Pons (tissue), 1 donor: ENCODE measurements around the gene DOK7.

Source experiments
- DNase-seq: peaks from one replicate; pipeline ENCODE4 v3.0.0-alpha.2; 2016; ENCODE audit warnings: low spot score

Gene DOK7

DNA sequence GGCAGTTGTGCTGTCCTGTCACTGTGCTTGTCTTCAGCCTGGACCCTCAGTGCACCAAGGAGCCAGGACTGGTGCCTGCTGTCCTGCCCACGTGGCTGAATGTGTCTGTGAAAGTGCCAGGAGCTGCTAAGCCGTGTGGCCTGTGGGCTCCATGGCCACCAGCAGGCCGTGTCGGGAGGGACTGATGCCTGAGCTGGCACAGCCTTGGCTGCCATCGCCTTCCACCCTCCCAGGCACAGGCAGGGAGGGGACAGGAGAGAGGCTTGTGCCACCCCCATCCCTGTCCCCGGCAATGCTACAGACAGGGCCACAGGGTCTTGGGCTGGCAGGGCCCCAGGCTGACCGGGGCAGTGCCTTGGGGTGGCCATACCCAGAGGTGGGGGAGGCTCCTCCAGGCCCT lies 24.8 kb downstream of the DOK7 start:
- DNase-seq, result no peak

DNA sequence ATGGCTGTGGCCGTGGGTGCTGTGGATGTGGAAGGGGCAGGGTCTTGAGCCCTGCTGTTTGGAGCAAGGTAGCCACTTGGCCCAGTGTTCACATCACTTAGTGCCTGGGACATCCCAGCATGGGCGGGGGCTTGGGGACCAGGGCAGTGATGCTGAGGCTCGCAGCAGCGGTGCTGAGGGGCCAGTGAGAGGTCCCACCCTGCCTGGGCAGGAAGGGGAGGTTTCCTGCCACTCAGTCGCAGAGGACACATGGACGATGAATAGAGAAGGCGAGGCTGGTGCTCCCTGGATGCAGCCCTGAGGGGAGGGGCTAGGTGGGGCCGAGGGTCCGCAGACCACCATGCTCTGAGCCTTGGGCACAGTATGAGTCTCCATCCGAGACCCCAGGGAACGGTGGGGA lies 25.7 kb downstream of the DOK7 start:
- DNase-seq, result no peak

DNA sequence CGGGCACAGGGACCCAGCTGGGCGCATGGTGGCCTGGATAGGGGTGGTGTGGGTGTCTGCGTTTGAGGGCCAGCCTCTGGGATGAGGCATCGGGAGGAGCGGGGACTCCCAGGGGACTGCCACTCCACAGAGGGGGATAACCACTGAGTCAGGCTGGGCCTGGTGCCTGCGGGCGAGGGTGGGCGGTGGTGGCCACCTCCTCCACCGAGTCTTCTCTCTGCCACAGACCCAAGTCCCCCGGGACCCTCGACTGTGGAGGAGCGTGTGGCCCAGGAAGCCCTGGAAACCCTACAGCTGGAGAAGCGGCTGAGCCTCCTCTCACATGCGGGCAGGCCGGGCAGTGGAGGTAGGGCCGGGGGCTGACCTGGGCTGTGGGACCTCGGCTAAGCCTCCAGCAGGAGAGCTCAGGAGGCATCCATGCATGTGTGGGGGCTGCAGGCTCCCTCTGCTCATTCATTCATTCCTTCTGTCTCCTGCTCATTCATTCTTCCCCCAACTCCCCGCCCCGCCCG lies 26.4 kb downstream of the DOK7 start:
- DNase-seq, result no peak

DNA sequence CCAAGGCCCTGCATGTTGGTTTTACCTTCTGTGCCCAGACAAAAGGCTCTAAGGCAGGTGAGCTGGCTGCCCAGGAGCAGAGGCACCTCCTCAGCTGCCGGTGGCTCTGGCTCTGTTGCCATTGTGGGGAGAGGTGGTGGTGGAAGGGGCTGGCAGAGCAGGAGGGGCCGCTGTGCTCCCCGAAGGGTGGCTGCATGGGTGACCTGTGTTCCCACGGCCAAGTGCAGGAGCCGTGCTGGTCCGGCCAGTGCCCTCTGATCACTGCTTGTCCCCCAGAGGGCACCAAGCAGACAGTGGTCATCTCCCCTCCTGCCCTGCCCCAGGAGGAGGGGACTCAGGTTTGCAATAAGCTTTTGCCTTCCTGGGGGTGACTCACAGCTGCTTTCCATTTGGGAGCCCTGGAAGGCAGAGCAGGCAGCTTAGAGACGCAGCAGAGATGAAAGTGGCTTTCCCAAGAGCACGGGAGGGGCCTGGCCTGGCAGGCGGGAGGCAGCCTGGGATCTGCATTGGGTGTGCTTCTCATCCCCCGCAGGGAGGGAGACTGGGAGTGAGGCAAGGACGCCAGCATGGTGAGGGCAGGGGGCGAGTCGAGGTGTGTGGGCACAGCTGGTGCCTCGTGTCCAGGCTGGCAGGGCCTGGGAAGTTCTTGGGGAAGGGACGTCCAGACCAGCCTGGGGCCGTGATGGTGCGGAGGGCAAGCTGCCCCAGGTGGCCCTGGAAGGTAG lies 28.7 kb downstream of the DOK7 start:
- no peak for DNase-seq

DNA sequence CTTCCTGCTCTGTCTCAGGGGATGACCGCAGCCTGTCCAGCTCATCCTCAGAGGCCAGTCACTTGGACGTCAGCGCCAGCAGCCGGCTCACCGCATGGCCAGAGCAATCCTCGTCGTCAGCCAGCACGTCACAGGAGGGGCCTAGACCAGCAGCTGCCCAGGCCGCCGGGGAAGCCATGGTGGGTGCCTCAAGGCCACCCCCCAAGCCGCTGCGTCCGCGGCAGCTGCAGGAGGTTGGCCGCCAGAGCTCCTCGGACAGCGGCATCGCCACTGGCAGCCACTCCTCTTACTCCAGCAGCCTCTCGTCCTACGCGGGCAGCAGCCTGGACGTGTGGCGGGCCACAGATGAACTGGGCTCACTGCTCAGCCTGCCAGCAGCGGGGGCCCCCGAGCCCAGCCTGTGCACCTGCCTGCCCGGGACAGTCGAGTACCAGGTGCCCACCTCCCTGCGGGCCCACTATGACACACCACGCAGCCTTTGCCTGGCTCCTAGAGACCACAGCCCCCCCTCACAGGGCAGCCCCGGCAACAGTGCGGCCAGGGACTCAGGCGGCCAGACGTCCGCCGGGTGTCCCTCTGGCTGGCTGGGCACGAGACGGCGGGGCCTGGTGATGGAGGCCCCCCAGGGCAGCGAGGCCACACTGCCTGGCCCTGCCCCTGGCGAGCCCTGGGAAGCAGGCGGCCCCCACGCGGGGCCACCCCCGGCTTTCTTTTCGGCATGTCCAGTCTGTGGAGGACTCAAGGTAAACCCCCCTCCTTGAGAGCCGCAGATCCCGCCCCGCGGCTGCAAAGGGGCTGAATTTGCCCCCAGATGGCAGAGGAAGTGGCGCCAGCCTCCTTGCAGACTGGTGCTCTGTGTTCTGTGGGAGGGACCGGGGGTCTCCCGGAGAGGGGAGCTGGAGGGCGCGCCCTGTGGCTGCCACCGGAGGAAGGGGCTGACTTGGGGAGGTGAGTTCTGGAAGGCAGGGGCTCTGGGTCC lies 29.9 kb downstream of the DOK7 start:
- DNase-seq, result no peak

DNA sequence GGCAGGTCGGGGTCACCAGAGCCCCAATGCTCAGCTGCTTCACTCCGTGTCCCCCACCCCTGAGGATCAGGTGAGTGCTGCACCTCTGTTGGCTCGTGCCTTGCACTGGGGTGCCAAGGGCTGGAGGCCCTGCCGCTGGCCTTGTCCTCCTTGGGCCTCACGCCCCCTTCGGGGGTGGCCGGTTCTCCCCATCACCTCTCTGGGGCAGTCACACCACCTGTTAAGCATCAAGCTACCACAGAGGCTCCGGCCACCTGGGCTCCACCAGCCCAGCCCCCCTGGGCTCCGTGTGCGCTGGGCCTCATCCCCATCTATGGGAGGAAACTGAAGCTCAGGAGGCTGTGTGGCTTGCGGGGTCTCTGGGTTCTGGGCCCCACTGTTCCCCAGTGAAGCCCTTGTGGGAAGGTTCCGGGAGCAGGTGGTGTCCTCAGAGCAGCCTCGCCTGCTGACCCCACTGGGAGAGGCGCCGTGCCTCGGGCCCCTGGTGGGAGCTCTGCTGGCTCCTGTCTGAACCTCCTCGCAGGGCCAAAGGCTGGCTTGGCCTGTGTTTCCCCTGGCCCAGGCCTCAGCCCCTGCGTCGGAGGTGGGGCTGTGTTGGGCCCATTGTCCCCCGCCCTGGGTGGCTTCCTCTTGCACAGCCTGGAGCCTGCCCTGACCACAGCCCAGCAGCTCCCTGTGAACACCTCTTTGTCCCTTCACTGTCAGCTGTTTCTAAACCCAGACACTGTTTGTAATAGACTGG lies 30.8 kb downstream of the DOK7 start:
- no peak for DNase-seq

DNA sequence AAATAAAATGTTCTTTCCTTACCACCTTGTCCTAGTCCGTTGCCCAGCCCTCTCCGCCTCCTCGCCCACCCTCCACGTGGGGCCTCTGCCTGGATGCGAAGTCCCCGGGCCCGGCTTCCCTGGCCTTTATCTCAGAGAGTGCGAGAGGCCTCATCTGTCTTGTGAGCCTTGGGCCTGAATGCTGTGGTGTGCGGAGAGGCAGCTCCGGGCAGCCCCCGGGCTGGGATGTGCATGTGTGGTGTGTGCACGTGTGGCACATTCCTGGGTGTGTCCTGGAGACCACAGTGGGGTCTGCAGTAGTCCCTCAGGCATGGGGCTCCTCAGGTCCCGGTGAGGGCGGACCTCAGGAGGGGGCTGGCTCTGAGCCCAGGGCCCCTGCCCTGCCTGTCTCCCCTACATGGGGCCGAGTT lies 31.4 kb downstream of the DOK7 start:
- no peak for DNase-seq

DNA sequence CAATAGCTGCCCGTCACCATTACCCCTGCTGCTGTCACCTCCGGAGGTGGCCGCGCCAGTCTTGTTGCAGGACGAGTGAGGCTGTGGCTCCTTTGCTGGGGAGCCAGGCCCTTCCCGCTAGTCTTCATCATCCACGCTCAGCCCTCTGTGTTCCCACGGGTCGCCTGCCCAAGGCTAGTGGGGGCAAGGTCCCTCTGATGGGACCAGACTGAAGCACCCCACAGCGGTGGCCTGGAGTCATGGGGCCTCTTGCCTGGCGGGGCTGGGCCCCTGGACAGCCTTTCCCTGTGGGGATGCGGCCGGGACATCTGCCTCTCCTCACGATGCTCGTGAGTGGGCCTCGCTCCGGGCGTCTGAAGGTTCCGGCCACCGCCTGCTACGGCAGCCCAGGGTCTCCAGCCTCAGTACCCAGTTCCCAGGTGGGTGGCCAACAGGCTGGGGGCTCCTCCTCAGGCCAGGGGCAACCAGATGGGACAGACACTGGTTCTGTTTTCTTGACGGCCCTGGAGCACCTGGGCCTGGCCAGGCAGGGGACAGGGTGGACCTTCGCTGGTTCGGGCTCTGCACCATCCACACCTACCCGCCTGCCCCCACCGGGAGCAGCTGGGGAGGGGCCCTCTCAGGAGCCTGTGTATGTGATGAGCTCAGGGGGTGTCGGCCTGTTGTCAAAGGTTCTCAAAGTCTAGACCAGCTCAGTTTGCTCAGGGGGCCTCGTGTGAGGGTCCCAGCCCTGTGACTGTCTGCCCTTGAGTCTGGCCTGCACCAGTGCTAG lies 32.3 kb downstream of the DOK7 start:
- no peak for DNase-seq

DNA sequence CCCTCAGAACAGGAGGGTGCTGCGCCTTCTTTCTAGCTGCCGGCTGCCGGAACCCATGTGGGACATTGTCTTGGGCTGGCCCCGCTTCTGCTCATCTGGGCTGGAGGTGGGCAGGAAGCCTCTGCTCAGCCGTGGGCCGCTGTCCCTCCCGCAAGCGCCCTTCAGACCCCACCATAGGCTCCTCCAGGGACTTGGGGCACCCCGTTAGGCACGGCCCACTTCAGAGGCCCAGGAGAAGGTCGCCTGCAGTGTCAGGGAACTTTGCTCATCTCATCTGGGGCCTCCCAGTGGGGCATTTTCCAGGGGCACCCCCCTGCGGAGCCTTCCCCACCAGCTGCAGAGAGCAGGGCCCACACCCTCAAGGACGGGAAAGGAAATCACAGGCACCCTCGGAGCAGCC lies 32.9 kb downstream of the DOK7 start:
- no peak for DNase-seq

DNA sequence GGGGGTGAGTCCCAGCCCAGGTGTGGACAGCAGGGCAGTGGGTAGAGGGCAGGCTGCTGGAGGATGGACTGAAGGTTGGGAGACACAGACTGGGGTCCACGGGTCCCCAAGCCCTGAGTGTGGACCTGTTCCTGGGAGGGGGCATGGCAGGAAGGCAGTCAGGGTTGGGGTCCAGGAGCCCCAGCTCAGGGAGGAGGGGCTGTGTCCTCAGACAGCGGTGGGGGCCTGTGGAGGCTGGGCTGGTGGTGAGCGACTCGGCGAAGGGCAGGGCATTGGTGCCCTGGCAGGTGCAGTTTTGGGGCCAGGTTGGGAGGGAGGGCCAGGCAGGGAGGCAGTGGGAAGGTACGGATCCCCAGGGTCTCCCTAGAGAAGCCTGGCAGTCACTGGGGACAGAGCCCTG lies 34.0 kb downstream of the DOK7 start:
- no peak for DNase-seq

DNA sequence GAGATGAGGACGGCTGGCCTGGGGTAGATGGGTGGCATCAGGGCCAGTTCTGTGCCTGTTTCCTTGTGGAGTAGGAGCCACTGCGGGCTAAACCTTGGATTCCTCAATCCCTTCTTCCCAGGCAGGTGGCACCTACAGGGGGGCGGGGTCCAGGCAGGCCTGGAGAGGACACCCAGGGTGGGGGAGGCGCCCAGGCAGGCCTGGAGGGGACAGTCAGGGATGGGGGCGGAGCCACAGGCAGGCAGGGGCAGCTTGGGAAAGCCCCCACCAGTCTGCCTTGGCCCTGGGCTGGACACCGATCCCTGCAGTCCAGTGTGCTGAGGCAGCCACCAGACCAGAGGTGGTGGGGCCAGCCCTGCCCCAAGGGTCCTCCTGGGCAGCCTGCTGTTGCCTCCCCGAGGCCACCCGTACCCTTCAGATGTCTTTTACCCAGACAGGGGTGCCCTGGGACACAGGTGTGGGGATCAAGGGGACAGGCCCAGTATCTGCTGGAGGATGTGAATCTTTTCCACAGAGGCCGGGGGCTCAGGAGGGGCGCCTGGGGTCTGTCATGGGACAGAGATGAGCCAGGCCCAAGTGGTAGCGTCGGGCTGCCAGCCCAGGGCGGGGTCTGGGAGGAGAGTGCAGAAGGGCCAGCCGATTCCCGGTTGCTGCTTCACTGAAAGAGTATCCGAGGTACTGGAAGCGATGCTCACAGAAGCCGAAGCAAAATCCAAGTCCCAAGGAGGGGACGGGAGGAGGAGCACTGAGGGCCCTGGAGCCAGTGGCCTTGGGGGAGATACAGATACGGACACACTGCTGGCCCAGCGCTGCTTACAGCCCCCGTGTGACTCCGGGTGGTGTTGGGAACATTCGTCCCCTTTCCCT lies 34.6 kb downstream of the DOK7 start:
- DNase-seq, result no peak

DNA sequence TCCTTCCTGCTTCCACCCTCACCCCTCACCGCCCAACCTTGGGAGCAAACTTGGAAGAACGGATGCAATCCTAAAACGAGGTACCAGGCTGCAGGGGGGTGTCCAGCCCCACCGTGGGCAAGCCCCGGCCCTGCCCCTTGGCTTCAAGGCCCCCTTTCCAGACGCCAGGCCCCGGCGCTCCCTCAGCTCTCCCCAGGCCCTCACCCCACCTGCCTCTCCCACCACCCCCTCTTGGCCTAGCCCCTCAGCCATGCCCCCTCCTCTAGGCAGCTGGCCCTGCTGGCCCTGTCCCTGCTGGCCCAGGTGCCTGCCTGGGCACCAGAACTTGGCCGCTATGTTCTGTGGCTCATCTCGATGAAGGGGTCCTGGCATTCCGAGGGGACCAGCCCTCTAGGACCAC lies 35.3 kb downstream of the DOK7 start:
- DNase-seq, result no peak

DNA sequence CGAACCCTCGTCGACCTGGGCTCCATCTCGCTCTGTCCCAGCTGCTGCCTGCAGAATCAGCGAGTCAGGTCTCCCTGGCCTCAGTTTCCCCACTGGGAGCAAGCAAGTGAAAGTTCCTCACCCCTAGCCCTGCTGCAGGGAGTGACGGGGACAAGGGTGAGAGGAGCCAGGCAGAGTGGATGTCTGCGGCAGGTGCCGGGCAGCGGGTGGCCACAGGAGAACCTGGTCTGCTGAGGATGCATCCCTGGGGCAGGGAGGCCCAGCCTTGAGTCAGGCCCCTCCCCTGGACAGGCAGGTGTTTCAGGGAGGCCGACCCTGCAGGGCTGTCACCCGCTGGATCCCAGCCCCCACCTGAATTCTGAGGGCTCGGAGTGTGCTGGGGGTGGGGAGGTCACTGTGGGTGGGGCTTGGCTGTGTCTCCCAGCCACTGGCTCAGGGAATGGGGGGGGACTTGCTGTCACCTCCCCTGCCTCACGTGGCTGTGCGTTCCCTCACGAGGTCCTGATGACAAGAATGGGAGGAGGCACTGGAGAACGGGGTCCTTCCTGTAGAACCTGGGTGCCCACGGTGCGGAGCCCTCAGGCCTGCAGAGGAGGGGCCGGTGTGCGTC lies 35.9 kb downstream of the DOK7 start:
- DNase-seq, result no peak

DNA sequence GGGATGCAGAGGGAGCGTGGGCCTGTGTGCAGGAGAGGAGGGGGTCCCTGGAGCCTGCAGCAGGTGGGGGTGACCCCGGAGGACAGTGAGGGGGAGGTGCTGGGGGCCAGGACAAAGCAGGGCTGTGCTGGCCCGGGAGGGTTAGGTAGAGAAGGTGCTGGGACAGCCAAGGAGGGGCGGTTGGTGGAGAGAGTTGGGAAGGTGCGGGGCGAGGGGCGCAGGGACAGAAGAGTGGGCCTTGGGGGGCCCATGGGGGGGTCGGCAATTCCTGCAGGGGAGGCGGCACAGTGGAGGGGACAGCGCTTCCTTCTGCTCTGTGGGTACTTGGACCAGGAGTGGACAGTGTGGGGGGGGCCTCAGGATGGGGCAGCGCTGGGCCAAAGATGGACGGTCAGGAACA lies 36.6 kb downstream of the DOK7 start:
- DNase-seq, result no peak

DNA sequence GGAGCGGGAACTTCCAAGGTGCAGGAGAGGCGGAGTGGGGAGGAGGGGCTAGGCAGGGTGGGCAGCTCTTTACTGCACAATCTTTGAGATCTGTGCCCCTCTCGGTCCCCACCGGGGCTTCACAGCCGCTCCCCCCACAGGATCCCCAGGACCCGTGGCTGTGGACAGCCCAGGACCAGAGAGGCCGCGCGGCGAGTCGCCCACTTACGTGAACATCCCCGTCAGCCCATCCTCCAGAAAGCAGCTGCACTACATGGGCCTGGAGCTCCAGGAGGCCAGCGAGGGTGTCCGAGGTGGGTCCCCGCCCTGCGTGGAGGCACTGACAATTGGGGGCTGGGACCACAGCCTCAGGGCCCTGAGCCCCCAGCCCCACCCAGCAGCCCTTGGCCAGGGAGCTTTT lies 37.0 kb downstream of the DOK7 start:
- no peak for DNase-seq

DNA sequence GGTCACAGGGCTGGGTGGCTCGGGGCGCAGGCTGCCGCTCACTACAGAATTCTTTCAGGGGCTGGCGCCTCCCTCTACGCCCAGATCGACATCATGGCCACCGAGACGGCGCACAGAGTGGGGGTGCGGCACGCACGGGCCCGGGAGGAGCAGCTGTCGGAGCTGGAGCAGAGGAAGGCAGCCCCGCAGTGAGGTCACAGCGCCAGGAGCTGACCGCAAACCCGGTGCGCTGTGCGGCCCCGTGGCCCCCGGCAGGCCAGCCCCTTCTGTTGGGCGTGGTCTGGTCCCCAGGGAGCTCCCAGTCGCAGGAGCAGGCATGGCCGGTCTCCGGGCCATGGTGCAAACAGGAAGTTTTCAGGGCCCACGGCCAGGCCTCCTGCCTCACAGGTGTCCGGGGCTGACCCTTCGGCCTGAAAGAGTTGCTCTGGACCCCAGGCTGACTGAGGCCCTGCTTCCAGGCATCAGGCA lies 37.6 kb downstream of the DOK7 start:
- no peak for DNase-seq

DNA sequence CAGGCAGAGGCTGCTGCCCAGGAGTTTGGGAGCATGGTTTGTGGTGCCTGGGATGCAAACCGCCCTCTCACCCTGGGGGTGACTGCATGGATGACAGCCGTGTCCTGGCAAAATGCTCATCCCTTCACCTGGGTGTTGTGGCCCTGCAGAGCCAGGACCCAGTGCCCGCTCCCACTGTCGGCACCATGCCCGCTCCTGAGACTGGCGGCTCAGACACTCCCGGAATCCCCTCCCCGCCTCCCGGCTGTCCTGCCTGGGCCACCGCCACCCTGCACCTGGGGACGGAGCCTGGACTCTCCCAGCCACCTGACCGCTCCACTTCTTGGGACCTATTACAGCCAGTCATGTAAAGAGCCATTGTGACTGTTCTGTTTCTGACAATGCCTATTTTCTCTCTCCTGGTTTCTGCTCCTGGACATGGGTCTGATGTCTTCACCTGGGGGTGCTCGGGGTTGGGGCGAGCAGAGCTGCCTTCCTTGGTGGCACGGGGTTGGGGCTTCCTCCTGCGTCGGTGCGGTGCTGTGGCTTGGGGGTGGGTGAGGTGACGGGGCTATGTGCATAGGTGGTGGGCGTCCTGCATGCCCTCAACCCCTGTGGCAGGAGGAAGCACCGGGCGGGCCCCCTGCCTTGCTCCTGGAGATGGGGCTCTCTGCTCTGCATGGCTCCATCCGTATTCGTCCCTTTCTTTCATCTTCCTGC lies 38.2 kb downstream of the DOK7 start:
- no peak for DNase-seq

DNA sequence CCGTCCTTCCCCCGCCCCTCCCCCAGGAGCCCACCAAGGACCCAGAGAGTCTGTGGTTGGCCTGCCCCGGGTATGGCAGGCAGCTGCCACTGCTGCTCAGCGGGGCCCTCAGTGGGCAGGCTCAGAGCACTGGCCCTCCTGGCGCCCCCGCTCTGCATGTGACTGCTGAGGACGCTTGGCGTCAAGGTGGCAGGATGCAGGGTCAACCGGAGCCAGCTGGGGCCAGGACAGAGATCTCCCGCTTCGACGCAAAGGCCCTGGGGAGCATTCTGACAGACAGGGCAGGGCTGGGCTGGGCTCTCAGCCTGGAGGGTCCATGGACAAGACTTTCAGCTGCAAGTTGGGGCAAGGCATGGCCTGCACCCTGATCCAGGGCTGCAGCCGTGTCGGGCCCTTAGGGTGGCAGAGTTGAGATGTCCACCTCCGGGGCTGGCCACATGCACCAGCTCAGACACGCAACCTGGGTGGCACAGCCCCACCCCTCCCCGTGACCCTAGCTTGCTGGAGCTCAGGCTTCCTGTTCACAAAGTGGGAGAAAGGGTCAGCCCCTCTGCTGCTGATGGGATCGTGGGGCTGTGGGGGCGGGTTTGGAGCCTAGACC lies 38.8 kb downstream of the DOK7 start:
- no peak for DNase-seq
